Esophagus squamous epithelium (tissue), 4 donors: Measurements from ENCODE around the gene ALDH16A1.

Experiments
- CTCF ChIP-seq, 6 experiments: fragments of 450-650 bp in 4 of 6; fragments of 200-600 bp in 2 of 6; sonication (generic) in 2 of 6; IDR thresholded peaks; one replicate each; pipeline ENCODE4 v1.5.1; 2016 to 2019; ENCODE audit warnings: antibody characterized with exemption in 6 of 6, mild to moderate bottlenecking in 4 of 6, moderate library complexity in 4 of 6
- POLR2A ChIP-seq, 4 donors: fragments of 450-650 bp; IDR thresholded peaks; one replicate each; pipeline ENCODE4 v1.6.1; 2017; ENCODE audit warnings: antibody characterized with exemption in 4 of 4, mild to moderate bottlenecking in 4 of 4, moderate library complexity in 3 of 4

GRCh38 chr19:49491804-49492572 lies 39.0 kb downstream of the ALDH16A1 start:
- TF ChIP-seq CTCF (IDR thresholded peaks at IDR 0.05): no peak
- no peak for TF ChIP-seq POLR2A (IDR thresholded peaks at IDR 0.05)
